Spleen (tissue), 11 donors: ENCODE data around the gene PGM2. TPM values are rescaled to one million over a fixed set of nuclear protein-coding genes. Genes with fewer than 3 reads are reported as not detected.

Experiments used
- DNase-seq: peaks from one replicate; pipeline ENCODE4 v3.0.0-alpha.2; 2020
- H3K27ac ChIP-seq, 8 donors: fragments of 200-600 bp; sonication (generic) in 7 of 8; 1 replicate in 4 of 8; 2 replicates in 4 of 8; pipeline versions ENCODE4 v1.5.0 to v1.8.0; 2016 to 2021; ENCODE audit warnings: inconsistent platforms in 4 of 8, mild to moderate bottlenecking in 4 of 8, moderate library complexity in 1 of 8
- H3K27me3 ChIP-seq, 7 donors: fragments of 200-600 bp; sonication (generic) in 6 of 7; replicated peaks in 1 of 7; 1 replicate in 4 of 7; 2 replicates in 3 of 7; pipeline versions ENCODE4 v1.5.0 to v1.8.0; 2016 to 2021; ENCODE audit warnings: inconsistent platforms in 3 of 7, mild to moderate bottlenecking in 1 of 7
- H3K36me3 ChIP-seq, 6 donors: fragments of 200-600 bp; sonication (generic) in 5 of 6; 1 replicate in 4 of 6; 2 replicates in 2 of 6; pipeline versions ENCODE4 v1.5.0 to v1.8.0; 2016 to 2021; ENCODE audit warnings: inconsistent platforms in 2 of 6
- H3K4me1 ChIP-seq, 6 donors: fragments of 200-600 bp; sonication (generic) in 5 of 6; 1 replicate in 3 of 6; 2 replicates in 3 of 6; pipeline versions ENCODE4 v1.5.0 to v1.8.0; 2016 to 2021; ENCODE audit warnings: inconsistent platforms in 3 of 6
- H3K4me3 ChIP-seq, 8 donors: fragments of 200-600 bp; sonication (generic) in 7 of 8; 1 replicate in 4 of 8; 2 replicates in 4 of 8; pipeline versions ENCODE4 v1.5.0 to v1.8.0; 2016 to 2021; ENCODE audit warnings: inconsistent platforms in 4 of 8, mild to moderate bottlenecking in 4 of 8, moderate library complexity in 2 of 8
- H3K9me3 ChIP-seq, 8 donors: fragments of 200-600 bp; sonication (generic) in 7 of 8; 1 replicate in 4 of 8; 2 replicates in 4 of 8; pipeline versions ENCODE4 v1.5.0 to v1.8.0; 2016 to 2021; ENCODE audit warnings: inconsistent platforms in 4 of 8
- POLR2A ChIP-seq, 3 donors: fragments of 450-650 bp; IDR thresholded peaks; one replicate each; pipeline ENCODE4 v1.5.1; 2017; ENCODE audit warnings: antibody characterized with exemption in 3 of 3, mild to moderate bottlenecking in 1 of 3
- POLR2AphosphoS5 ChIP-seq, 3 donors: sonication (generic); formaldehyde crosslinking; IDR thresholded peaks; one replicate each; pipeline ENCODE4 v1.5.1; 2017; ENCODE audit warnings: antibody characterized with exemption in 3 of 3
- WGBS, 5 donors: extraction: QIAGEN DNeasy Blood & Tissue Kit in 3 of 5; methylation state at CpG; one replicate each; pipeline versions ENCODE4 v1.1.5 to v1.1.7; 2013 to 2018; 5-methylcytosine and 5-hydroxymethylcytosine counted together
- intact Hi-C: fragments of 100-400 bp; cut with DNase I; formaldehyde crosslinking; loops from one replicate; pipeline ENCODE4 v1.15.0; 2023; ENCODE audit warnings: low total_unique reads
- polyA plus RNA-seq, 3 donors: library from polyadenylated mRNA; stranded (reverse); fragments of 200-250 nt; gene quantifications; one replicate each; pipeline ENCODE4 v1.2.1, GENCODE V29; 2013
- total RNA-seq, 7 donors: library from RNA; depleted of rRNA in 3 of 7; stranded (reverse); fragments of >200 nt in 3 of 7; fragmentation: NEBNext Ultra II Directional in 4 of 7; extraction: Animal tissue kit (Norgen Biotek cat#: 25700) in 4 of 7; gene quantifications; one replicate each; pipeline versions ENCODE4 v1.1.0 to v1.2.1, GENCODE V29; 2016 to 2021
- TF ChIP-seq, protein P1 (sequence below), 11 experiments: fragments of 200-600 bp in 7 of 11; fragments of 450-650 bp in 4 of 11; sonication (generic) in 4 of 11; IDR thresholded peaks in 8 of 11; conservative IDR thresholded peaks in 3 of 11; 1 replicate in 7 of 11; 2 replicates in 4 of 11; pipeline versions ENCODE4 v1.4.0 to v1.8.0; 2016 to 2021; ENCODE audit warnings: antibody characterized with exemption in 11 of 11, inconsistent platforms in 4 of 11, mild to moderate bottlenecking in 1 of 11
- donor health status: healthy with polysubstance abuse.
- donor health status: DM: no; HTN: no; CAD: no; lungs with moderate emphysema.
- donor health status: DM: no; HTN: no; CAD: no.
- donor health status: Bipolar disorder and iron deficiency.
- donor health status: healthy.
- donor health status: DM: no; HTN: no; CAD: no.
- donor health status: DM: yes; HTN: yes; CAD: no.

The PGM2 gene
- total and polyA plus RNA-seq, 10 donors = 5.4 to 43.7 (median 27.4) TPM

DNA sequence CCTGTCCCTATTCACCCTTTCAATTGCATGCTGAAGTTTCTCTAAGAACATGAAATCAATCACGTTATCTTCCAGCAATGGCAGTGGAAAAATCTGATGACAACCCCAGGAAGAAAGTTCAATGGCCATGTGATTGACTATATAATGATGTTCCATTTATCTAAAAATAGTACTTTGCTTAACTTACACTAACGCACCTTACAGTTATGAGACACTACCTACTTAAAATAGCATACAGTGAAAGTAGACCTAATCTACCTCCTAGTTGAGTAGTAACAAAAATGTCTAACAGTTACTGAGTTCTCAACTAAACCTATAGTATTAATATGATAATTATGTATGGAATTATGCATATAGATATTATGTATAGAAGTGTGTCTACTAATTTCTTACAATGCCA, 28.6 kb upstream of the PGM2 start:
- Histone ChIP-seq H3K27ac (no peak overlapping the region), H3K9me3 (no peaks in the 10 kb centered on the region), H3K4me1 (peaks cover 0 to 10% (median 3%) of the 10 kb centered on the region in 6 donors), H3K27me3 (no peaks in the 10 kb centered on the region), H3K36me3 (no peaks in the 10 kb centered on the region), H3K4me3 (no peak overlapping the region)
- intact Hi-C loops = no loop called here
- DNase-seq = no peak
- WGBS, 5 donors = 60 to 78% (median 70%) methylated on average over 2 of the region's 2 CpGs
- TF ChIP-seq, protein P1, sequence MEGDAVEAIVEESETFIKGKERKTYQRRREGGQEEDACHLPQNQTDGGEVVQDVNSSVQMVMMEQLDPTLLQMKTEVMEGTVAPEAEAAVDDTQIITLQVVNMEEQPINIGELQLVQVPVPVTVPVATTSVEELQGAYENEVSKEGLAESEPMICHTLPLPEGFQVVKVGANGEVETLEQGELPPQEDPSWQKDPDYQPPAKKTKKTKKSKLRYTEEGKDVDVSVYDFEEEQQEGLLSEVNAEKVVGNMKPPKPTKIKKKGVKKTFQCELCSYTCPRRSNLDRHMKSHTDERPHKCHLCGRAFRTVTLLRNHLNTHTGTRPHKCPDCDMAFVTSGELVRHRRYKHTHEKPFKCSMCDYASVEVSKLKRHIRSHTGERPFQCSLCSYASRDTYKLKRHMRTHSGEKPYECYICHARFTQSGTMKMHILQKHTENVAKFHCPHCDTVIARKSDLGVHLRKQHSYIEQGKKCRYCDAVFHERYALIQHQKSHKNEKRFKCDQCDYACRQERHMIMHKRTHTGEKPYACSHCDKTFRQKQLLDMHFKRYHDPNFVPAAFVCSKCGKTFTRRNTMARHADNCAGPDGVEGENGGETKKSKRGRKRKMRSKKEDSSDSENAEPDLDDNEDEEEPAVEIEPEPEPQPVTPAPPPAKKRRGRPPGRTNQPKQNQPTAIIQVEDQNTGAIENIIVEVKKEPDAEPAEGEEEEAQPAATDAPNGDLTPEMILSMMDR (IDR thresholded peaks at IDR 0.05 in 8 of 11, conservative IDR thresholded peaks at IDR 0.05 in 3 of 11) = no peak
- no peak for TF ChIP-seq POLR2AphosphoS5 (IDR thresholded peaks at IDR 0.05)
- no peak for TF ChIP-seq POLR2A (IDR thresholded peaks at IDR 0.05)

DNA sequence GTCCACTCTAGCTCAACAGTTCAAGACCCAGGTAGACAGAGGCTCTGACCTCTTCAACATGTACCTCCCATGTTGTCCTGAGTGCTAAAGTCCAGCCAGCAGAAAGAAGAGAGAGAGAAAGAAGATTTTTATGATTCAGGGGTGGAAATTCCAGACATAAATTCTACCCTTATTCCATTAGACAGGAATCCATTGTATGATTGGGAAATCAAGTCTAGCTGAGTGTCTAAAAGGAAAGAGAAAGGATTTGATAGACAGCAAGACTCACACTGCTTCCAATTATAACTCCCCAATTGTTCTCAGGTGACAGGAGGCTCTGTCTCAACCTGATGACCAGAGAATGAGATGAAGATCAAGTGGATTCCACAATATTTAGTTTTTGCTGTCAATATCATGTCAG, 27.9 kb upstream of the PGM2 start:
- Histone ChIP-seq H3K27me3 (no peaks in the 10 kb centered on the region), H3K4me3 (no peak overlapping the region), H3K9me3 (no peaks in the 10 kb centered on the region), H3K27ac (no peak overlapping the region), H3K36me3 (no peaks in the 10 kb centered on the region), H3K4me1 (peaks cover 0 to 14% (median 5%) of the 10 kb centered on the region in 6 donors)
- no peak for TF ChIP-seq POLR2AphosphoS5 (IDR thresholded peaks at IDR 0.05)
- TF ChIP-seq, protein P1 (IDR thresholded peaks at IDR 0.05 in 8 of 11, conservative IDR thresholded peaks at IDR 0.05 in 3 of 11) = no peak
- TF ChIP-seq POLR2A (IDR thresholded peaks at IDR 0.05) = no peak
- intact Hi-C loops = no loop called here
- no peak for DNase-seq

DNA sequence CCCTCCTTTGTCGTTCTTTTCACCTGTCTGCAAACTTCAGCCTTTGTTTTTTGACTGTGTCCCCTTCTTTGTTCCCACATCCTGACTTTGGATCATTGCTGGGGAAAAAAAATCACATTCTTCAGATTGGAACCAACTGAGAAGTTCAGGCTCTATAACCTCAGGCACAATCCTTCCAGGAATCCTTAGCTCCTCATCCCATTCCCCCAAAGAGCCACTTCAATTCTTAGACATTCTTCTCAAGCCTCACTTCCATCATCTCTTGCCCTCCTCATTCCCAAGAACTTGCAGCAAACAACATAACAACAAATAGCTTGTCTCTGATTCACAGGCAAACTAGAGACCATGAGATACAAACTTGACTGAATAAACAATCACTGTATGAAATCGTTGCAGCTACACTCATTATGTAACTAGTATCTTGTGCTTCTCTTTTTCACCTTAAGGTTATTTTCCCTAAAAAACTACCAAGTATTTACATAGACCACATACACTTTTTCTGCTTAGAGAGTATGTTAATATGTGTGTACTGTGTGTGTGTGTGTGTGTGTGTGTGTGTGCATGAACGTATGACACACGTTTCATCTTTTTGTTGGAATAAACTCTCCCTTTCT, 26.4 kb upstream of the PGM2 start:
- WGBS, 5 donors = 43 to 70% (median 57%) methylated on average over 4 of the region's 4 CpGs
- H3K36me3 ChIP-seq = no peaks in the 10 kb centered on the region
- no peaks in the 10 kb centered on the region for H3K9me3 ChIP-seq
- peaks cover 0 to 15% (median 5%) of the 10 kb centered on the region in 6 donors for H3K4me1 ChIP-seq
- no peak for DNase-seq
- no peak overlapping the region for H3K4me3 ChIP-seq
- TF ChIP-seq, protein P1 (IDR thresholded peaks at IDR 0.05 in 8 of 11, conservative IDR thresholded peaks at IDR 0.05 in 3 of 11) = no peak
- TF ChIP-seq POLR2AphosphoS5 (IDR thresholded peaks at IDR 0.05) (no peak), POLR2A (IDR thresholded peaks at IDR 0.05) (no peak)
- H3K27ac ChIP-seq = no peak overlapping the region
- no peaks in the 10 kb centered on the region for H3K27me3 ChIP-seq
- intact Hi-C loops = loop anchor here (5.0 to 10.0 kb wide), 2 partner anchors 175 to 198 kb away; no protein-coding TSS in a partner anchor

DNA sequence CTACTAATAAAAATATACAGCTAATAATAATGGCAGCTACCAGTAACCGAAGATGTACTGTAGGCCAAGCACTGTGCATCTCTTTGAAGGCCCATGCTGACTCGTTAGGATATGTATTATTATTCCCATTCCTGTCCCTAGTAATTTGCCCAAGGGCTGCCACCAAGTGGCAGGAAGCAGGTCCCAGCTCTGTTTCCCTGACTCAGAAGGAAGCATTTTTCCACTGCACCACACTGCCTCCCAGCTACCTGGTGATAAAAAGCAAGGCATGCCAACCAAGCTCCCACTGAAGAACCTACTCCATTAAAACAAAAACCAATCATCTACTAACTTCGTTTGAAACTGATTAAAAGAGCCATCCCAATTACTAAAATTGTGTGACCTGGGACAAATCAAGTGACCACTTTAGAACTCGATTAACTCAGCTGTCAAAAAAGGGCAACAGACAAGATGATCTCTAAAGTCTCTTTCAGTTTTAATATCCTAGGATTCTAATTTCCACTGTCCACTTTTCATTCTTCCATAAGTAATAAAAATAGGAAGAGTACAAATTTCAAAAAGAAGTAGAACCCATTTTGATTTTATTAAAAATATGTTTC, 24.3 kb upstream of the PGM2 start:
- intact Hi-C loops = loop anchor here (2.0 to 10.0 kb wide), 3 partner anchors 173 to 233 kb away; no protein-coding TSS in a partner anchor
- Histone ChIP-seq H3K4me3 (no peak overlapping the region), H3K27me3 (no peaks in the 10 kb centered on the region), H3K36me3 (no peaks in the 10 kb centered on the region), H3K4me1 (peaks cover 0 to 13% (median 5%) of the 10 kb centered on the region in 6 donors), H3K9me3 (no peaks in the 10 kb centered on the region), H3K27ac (no peak overlapping the region)
- 34 to 60% (median 53%) methylated on average over 4 of the region's 4 CpGs for WGBS, 5 donors
- TF ChIP-seq, protein P1 (IDR thresholded peaks at IDR 0.05 in 8 of 11, conservative IDR thresholded peaks at IDR 0.05 in 3 of 11) = peak in 9 of 11 experiments; percentile 16 to 73 (median 52)
- TF ChIP-seq POLR2A (IDR thresholded peaks at IDR 0.05) = no peak
- DNase-seq = no peak
